NAMALWA (cell line): Measurements from ENCODE around the gene PCP2.
A peak's percentile ranks its signal among the peaks of the same experiment; 100 is the strongest.

Source experiments
- DNase-seq: peaks from one replicate; pipeline ENCODE4 v3.0.0-alpha.2; 2015; ENCODE audit warnings: low spot score

Gene PCP2

DNA sequence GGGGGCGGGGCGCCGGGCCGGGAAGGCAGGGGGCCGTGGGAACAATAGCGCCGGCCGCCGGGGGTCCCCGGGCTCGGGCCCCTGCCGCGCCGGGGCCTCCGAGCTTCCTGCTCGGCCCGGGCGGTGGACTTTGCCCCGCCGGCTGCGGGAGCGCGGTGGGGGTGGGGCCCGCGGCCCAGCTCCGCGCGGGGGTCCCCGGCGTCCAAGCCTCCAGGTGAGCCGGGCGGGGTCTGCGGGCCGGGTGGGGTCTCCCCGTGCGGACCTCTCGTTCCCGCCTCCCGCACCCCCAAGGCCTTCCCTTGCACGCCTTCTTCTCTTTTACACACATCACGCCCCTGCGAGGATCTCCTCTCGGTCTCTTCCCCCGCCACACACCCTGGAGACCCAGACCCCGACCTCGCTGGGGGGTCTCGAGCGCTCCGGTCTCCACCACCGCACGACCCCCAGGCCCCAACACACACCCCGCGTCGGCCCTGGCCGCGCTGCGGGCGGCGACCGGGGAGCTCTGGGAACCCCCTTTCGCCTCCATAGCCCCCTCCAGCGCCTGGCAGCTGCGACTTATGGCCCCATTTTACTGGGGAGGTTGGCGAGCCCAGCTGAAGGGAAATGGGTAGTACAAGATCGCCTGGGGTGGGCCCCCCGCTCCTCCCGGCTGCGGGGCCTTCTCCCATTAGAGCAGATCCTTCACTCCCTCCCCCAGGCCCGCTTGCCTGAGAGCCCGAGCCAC lies 37.1 kb downstream of the PCP2 start:
- no peak for DNase-seq

- peak; percentile 75 for DNase-seq
Observed at GRCh38 chr19:7595466-7596133, 37.9 kb downstream of the PCP2 start, which contains the start of gene CAMSAP3. CAMSAP3 (plus strand) TSS chr19:7595863; CDS start chr19:7596003, 140 bp downstream.

DNA sequence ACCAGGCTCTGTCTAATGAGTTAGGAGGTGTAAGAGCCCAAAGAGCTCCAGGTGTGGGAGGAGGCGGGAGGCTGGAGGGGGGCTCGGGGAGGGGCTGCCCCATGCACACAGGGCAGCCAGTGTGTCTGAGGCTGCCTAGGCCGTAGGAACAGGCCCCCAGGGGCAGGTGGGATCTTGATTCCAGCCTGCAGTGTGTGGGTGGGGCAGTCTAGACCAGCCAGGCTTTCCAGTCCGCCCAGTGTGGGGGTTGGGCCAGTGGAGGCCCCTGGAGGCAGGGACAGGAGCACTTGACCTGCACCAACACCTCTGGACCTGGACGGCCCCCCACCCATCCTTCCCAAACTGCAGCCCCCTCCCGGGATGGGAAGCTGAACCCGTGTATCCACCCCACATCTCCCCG lies 43.3 kb downstream of the PCP2 start:
- DNase-seq, result no peak

- no peak for DNase-seq
Observed at GRCh38 chr19:7589822-7590221, 43.7 kb downstream of the PCP2 start.

GRCh38 chr19:7582446-7582845 lies 51.1 kb downstream of the PCP2 start:
- no peak for DNase-seq
